GM12878 (cell line): ENCODE measurements around the gene GAB1. TPM values are rescaled to one million over a fixed set of nuclear protein-coding genes. Genes with fewer than 3 reads are reported as not detected.
A peak's percentile ranks its signal among the peaks of the same experiment; 100 is the strongest.

Experiments
- ATF7 ChIP-seq: fragments of 450-650 bp; IDR thresholded peaks from 2 replicates; pipeline ENCODE4 v1.6.1; 2016; ENCODE audit warnings: low read depth, mild to moderate bottlenecking
- CEBPB ChIP-seq, 2 experiments: fragments of 150-350 bp in 1 of 2; IDR thresholded peaks; 2 replicates each; pipeline ENCODE4 v1.6.1; 2012 to 2014; ENCODE audit warnings: low read depth in 2 of 2, low read length in 2 of 2, borderline replicate concordance in 1 of 2, inconsistent platforms in 1 of 2
- CTCF ChIP-seq, 3 experiments: IDR thresholded peaks in 2 of 3; conservative IDR thresholded peaks in 1 of 3; 2 replicates each; pipeline ENCODE4 v1.5.1; 2011; ENCODE audit warnings: low read depth in 3 of 3, low read length in 3 of 3, mild to moderate bottlenecking in 3 of 3, control low read depth in 2 of 3, moderate library complexity in 2 of 3, inconsistent platforms in 1 of 3, mixed read lengths in 1 of 3; ENCODE audit not compliant: control insufficient read depth in 2 of 3, insufficient read depth in 1 of 3; ENCODE audit errors: extremely low read depth in 1 of 3
- CUX1 ChIP-seq: IDR thresholded peaks from 2 replicates; pipeline ENCODE4 v1.6.1; 2012; ENCODE audit warnings: improper control_type of control experiment, low read depth, low read length; ENCODE audit not compliant: insufficient replicate concordance
- ELK1 ChIP-seq: IDR thresholded peaks from 2 replicates; pipeline ENCODE4 v1.6.1; 2012; ENCODE audit warnings: low read depth, low read length, improper control_type of control experiment
- HDAC6 ChIP-seq: fragments of 200-600 bp; sonication (generic); IDR thresholded peaks from one replicate; pipeline ENCODE4 v1.8.0; 2017; ENCODE audit warnings: antibody characterized with exemption; ENCODE audit not compliant: unreplicated experiment
- IKZF2 ChIP-seq, 2 experiments: fragments of 450-650 bp; IDR thresholded peaks; 2 replicates each; pipeline ENCODE4 v1.6.1; 2017; ENCODE audit warnings: mild to moderate bottlenecking in 2 of 2, moderate library complexity in 2 of 2
- IRF4 ChIP-seq: IDR thresholded peaks from 2 replicates; pipeline ENCODE4 v1.6.1; 2011; ENCODE audit warnings: low read depth, low read length
- KDM1A ChIP-seq: fragments of 200-600 bp; sonication (generic); IDR thresholded peaks from 2 replicates; pipeline ENCODE4 v1.6.1; 2016; ENCODE audit warnings: borderline replicate concordance
- MXI1 ChIP-seq: fragments of 150-350 bp; IDR thresholded peaks from 2 replicates; pipeline ENCODE4 v1.6.1; 2011; ENCODE audit warnings: low read depth, mild to moderate bottlenecking, inconsistent platforms, low read length, improper control_type of control experiment
- PAX5 ChIP-seq: IDR thresholded peaks from 2 replicates; pipeline ENCODE4 v1.6.1; 2011; ENCODE audit warnings: low read depth, low read length, borderline replicate concordance
- RBBP5 ChIP-seq: fragments of 200-600 bp; sonication (generic); conservative IDR thresholded peaks from 2 replicates; pipeline ENCODE4 v1.6.1; 2016
- STAT1 ChIP-seq: fragments of 450-650 bp; conservative IDR thresholded peaks from 2 replicates; pipeline ENCODE4 v1.6.1; 2014; ENCODE audit warnings: antibody characterized with exemption, mild to moderate bottlenecking
- SUPT20H ChIP-seq: IDR thresholded peaks from 2 replicates; pipeline ENCODE4 v1.6.1; 2011; ENCODE audit warnings: low read depth, mild to moderate bottlenecking, low read length, moderate library complexity, borderline replicate concordance; ENCODE audit not compliant: control insufficient read depth
- TCF3 ChIP-seq: IDR thresholded peaks from 2 replicates; pipeline ENCODE4 v1.6.1; 2012; ENCODE audit warnings: low read depth, mild to moderate bottlenecking, low read length, borderline replicate concordance; ENCODE audit not compliant: insufficient read depth
- ZNF622 ChIP-seq: fragments of 450-650 bp; IDR thresholded peaks from 2 replicates; pipeline ENCODE4 v1.6.1; 2017; ENCODE audit warnings: mild to moderate bottlenecking, inconsistent platforms
- ZNF687 ChIP-seq: fragments of 450-650 bp; IDR thresholded peaks from 2 replicates; pipeline ENCODE4 v1.6.1; 2017; ENCODE audit warnings: mild to moderate bottlenecking, moderate library complexity
- polyA plus RNA-seq, 11 experiments: library from polyadenylated mRNA; depleted of rRNA in 4 of 11; unstranded in 6 of 11; stranded (reverse) in 5 of 11; fragments of >200 nt; fragmentation: Nextera tagmentation in 4 of 11; fragmentation: Illumina TruSeq in 1 of 11; extraction: Ambion mirVana in 4 of 11; extraction: Trizol in 1 of 11; gene quantifications; 1 replicate in 1 of 11; 2 replicates in 10 of 11; pipeline versions ENCODE4 v1.2.1 to v1.2.3, GENCODE V29; 2011 to 2016; ENCODE audit warnings: inconsistent platforms in 2 of 11, missing spikeins in 2 of 11, low read depth in 1 of 11
- total RNA-seq, 4 experiments: library from RNA; depleted of rRNA in 3 of 4; stranded (reverse); fragments of >200 nt in 3 of 4; fragmentation: Illumina TruSeq in 1 of 4; extraction: Trizol in 1 of 4; gene quantifications; 2 replicates each; pipeline versions ENCODE4 v1.2.1 to v1.2.3, GENCODE V29; 2013 to 2021

The GAB1 gene
- total and polyA plus RNA-seq, 10 of the 15 experiments (the other 5 are each of a cell fraction or from before 2014, with no cell fraction given) = 0.37 to 5.3 (median 3.2) TPM

- no peak; the same call in 1 of the 2 replicates for TF ChIP-seq PAX5
- TF ChIP-seq IRF4 = no peak
- no peak for TF ChIP-seq CEBPB (IDR thresholded peaks at IDR 0.05; ENCODE audit: borderline replicate concordance in 1 of 2, low read depth in 2 of 2, low read length in 2 of 2)
- no peak for TF ChIP-seq ELK1
- no peak for TF ChIP-seq RBBP5
- TF ChIP-seq MXI1 = no peak
- no peak for TF ChIP-seq HDAC6
- no peak for TF ChIP-seq SUPT20H
- no peak for TF ChIP-seq TCF3
- no peak for TF ChIP-seq CUX1
- no peak for TF ChIP-seq IKZF2 (IDR thresholded peaks at IDR 0.05)
- no peak for TF ChIP-seq ATF7
- no peak for TF ChIP-seq ZNF622
- peak; percentile 30; the same call in 1 of the 2 replicates for TF ChIP-seq ZNF687
- TF ChIP-seq KDM1A = no peak
- TF ChIP-seq CTCF (IDR thresholded peaks at IDR 0.05 in 2 of 3, conservative IDR thresholded peaks at IDR 0.05 in 1 of 3; ENCODE audit: control insufficient read depth in 2 of 3, extremely low read depth in 1 of 3, insufficient read depth in 1 of 3, low read depth in 3 of 3, low read length in 3 of 3) = peak in 2 of 3 experiments; percentile 8 to 18; a peak in 1 of 6 replicates
- no peak for TF ChIP-seq STAT1
Measured at GRCh38 chr4:143336781-143337599, at the start of gene GAB1 (continued).
